Activated naive CD4-positive, alpha-beta T cell treated with anti-CD3 and anti-CD28 coated beads, Interleukin-2, amount 10 ng/mL, durations not matched to agents 5 hours and 36 hours (primary cell): Measurements from ENCODE around the gene SLC2A14. TPM values are rescaled to one million over a fixed set of nuclear protein-coding genes. Genes with fewer than 3 reads are reported as not detected.

Experiments
- total RNA-seq, 2 experiments: library from RNA; stranded (reverse); gene quantifications; one replicate each; pipeline ENCODE4 v1.2.3, GENCODE V29; 2021

The SLC2A14 gene
- total RNA-seq, result 10 to 100 TPM; 10.0 TPM

DNA sequence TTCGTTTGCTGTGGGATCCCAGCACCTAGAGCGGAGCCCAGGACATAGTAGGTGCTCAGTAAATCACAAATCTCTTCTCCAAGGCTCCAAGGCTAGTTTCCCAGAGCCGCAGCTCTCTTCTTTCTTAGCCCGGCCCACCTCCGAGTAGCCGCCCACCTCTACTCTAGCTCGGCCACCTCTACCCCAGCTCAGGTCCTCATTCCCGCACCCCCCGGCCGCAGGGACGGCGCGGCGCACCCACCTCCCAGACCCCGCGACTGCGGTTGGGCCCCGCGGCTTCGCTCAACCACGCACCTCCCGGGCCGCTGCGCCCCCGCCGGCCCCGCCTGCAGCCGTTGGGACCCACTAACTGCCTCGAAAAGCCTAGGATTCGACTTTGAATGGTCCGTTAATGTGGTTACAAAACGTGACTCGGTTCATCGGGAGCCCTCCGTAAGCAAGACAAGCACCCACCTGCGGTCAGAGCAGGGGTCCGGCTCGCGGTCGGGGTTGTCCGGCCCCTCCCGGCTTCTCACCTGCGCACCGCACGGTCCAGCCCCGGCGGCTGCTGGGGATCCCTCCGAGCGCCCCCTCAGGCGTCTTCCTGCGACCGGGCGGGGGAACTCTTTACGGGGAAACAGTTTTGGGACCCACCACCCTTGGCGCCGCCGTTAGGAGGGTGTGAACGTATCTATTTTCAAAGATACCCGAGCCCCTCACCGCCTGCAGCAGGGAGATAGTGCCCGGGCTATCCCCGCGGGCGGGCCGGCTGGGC lies at the start of gene SLC2A14:
SLC2A14 (minus strand) TSS at position 350 of the 754 bp plus-strand sequence. CDS start 3,035 bp downstream, outside the sequence.

GRCh38 chr12:7788884-7789528 lies 83.7 kb downstream of the SLC2A14 start, which contains the start of gene NANOG:
Gene NANOG, plus strand, starts transcription at chr12:7789402. Its CDS starts 213 bp downstream, at chr12:7789615.

Other genes with a start within 250 kb of the SLC2A14 start
- gene APOBEC1, start 207.0 kb downstream of the SLC2A14 start, total RNA-seq, result not detected
- not detected for gene GDF3, start 177.1 kb downstream of the SLC2A14 start, total RNA-seq
- gene DPPA3, start 161.5 kb downstream of the SLC2A14 start, total RNA-seq, result not detected
- gene CLEC4C, start 125.5 kb downstream of the SLC2A14 start, total RNA-seq, result not detected
- not detected for gene NANOGNB, start 107.7 kb downstream of the SLC2A14 start, total RNA-seq
- not detected for gene NANOG, start 83.5 kb downstream of the SLC2A14 start, total RNA-seq
- 100 to 1,000 TPM; 376 to 390 TPM for gene SLC2A3, start 63.3 kb upstream of the SLC2A14 start, total RNA-seq
- gene FOXJ2, start 159.8 kb upstream of the SLC2A14 start, total RNA-seq, result 10 to 100 TPM; 18.5 to 18.6 TPM
- 1 to 10 TPM; 2.3 TPM for gene C3AR1, start 193.4 kb upstream of the SLC2A14 start, total RNA-seq
- gene NECAP1, start 209.4 kb upstream of the SLC2A14 start, total RNA-seq, result 10 to 100 TPM; 34.3 to 35.8 TPM